ENCODE data around the gene IL4I1. TPM values are rescaled to one million over a fixed set of nuclear protein-coding genes. Genes with fewer than 3 reads are reported as not detected.

The IL4I1 gene
- total RNA-seq, 1 experiment from 2014 or later = 1.3 TPM

- ChIA-PET POLR2A (ENCODE audit: low non-redundant PET) (interaction anchor here (0.5 kb wide), 1 partner anchor 11 kb away, joined by 3 read pairs; no protein-coding TSS in a partner anchor), CTCF (interaction anchor here (0.6 kb wide), 1 partner anchor 17 kb away, joined by 3 read pairs; no protein-coding TSS in a partner anchor)
- no peaks in the 10 kb centered on the region for H3K4me1 ChIP-seq (ENCODE audit: insufficient read depth, low read length, poor library complexity, severe bottlenecking)
- H3K27me3 ChIP-seq (replicated peaks; ENCODE audit: insufficient read depth, low read depth, low read length, poor library complexity) = no peaks in the 10 kb centered on the region
- BruUV-seq (replicated peaks) = no TSS peak
- no peak overlapping the region for H3K27ac ChIP-seq (ENCODE audit: low read depth, low read length, poor library complexity, severe bottlenecking)
- intact Hi-C loops (cut with micrococcal nuclease; ENCODE audit: unreplicated experiment) = no loop called here
- TF ChIP-seq, protein P1, sequence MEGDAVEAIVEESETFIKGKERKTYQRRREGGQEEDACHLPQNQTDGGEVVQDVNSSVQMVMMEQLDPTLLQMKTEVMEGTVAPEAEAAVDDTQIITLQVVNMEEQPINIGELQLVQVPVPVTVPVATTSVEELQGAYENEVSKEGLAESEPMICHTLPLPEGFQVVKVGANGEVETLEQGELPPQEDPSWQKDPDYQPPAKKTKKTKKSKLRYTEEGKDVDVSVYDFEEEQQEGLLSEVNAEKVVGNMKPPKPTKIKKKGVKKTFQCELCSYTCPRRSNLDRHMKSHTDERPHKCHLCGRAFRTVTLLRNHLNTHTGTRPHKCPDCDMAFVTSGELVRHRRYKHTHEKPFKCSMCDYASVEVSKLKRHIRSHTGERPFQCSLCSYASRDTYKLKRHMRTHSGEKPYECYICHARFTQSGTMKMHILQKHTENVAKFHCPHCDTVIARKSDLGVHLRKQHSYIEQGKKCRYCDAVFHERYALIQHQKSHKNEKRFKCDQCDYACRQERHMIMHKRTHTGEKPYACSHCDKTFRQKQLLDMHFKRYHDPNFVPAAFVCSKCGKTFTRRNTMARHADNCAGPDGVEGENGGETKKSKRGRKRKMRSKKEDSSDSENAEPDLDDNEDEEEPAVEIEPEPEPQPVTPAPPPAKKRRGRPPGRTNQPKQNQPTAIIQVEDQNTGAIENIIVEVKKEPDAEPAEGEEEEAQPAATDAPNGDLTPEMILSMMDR (conservative IDR thresholded peaks at IDR 0.05; ENCODE audit: low read depth, low read length) = peak; percentile 50
- no peak for TF ChIP-seq EZH2 (IDR thresholded peaks at IDR 0.05; ENCODE audit: borderline replicate concordance, low read depth, low read length, poor library complexity, severe bottlenecking)
- peaks cover 48% of the 10 kb centered on the region for H3K36me3 ChIP-seq (ENCODE audit: insufficient read depth, low read length, poor library complexity, severe bottlenecking)
- no peak for DNase-seq (ENCODE audit: low spot score)
- H3K4me3 ChIP-seq (ENCODE audit: low read depth, low read length, poor library complexity, severe bottlenecking) = no peak overlapping the region
- H3K9me3 ChIP-seq (ENCODE audit: low read depth, low read length, poor library complexity, severe bottlenecking) = no peaks in the 10 kb centered on the region
These were observed 16.4 kb upstream of the IL4I1 start for GRCh38 chr19:49912965-49913685.

GRCh38 chr19:49911381-49912145 lies 14.9 kb upstream of the IL4I1 start:
- Histone ChIP-seq H3K4me1 (ENCODE audit: insufficient read depth, low read length, poor library complexity, severe bottlenecking) (no peaks in the 10 kb centered on the region), H3K27ac (ENCODE audit: low read depth, low read length, poor library complexity, severe bottlenecking) (no peak overlapping the region), H3K36me3 (ENCODE audit: insufficient read depth, low read length, poor library complexity, severe bottlenecking) (peaks cover 63% of the 10 kb centered on the region), H3K9me3 (ENCODE audit: low read depth, low read length, poor library complexity, severe bottlenecking) (no peaks in the 10 kb centered on the region), H3K27me3 (replicated peaks; ENCODE audit: insufficient read depth, low read depth, low read length, poor library complexity) (no peaks in the 10 kb centered on the region), H3K4me3 (ENCODE audit: low read depth, low read length, poor library complexity, severe bottlenecking) (no peak overlapping the region)
- DNase-seq (ENCODE audit: low spot score) = no peak
- no TSS peak for BruUV-seq (replicated peaks)
- ChIA-PET POLR2A (ENCODE audit: low non-redundant PET) (interaction anchor here (0.6 to 1.0 kb wide), 2 partner anchors 18 to 19 kb away, joined by 8 to 11 read pairs; no protein-coding TSS in a partner anchor), CTCF (no interaction called here)
- TF ChIP-seq EZH2 (IDR thresholded peaks at IDR 0.05; ENCODE audit: borderline replicate concordance, low read depth, low read length, poor library complexity, severe bottlenecking) = no peak
- TF ChIP-seq, protein P1 (conservative IDR thresholded peaks at IDR 0.05; ENCODE audit: low read depth, low read length) = no peak
- intact Hi-C loops (cut with micrococcal nuclease; ENCODE audit: unreplicated experiment) = no loop called here

GRCh38 chr19:49910179-49910578 lies 13.5 kb upstream of the IL4I1 start:
- Histone ChIP-seq H3K27ac (ENCODE audit: low read depth, low read length, poor library complexity, severe bottlenecking) (no peak overlapping the region), H3K9me3 (ENCODE audit: low read depth, low read length, poor library complexity, severe bottlenecking) (no peaks in the 10 kb centered on the region), H3K36me3 (ENCODE audit: insufficient read depth, low read length, poor library complexity, severe bottlenecking) (peaks cover 57% of the 10 kb centered on the region), H3K4me3 (ENCODE audit: low read depth, low read length, poor library complexity, severe bottlenecking) (no peak overlapping the region), H3K27me3 (replicated peaks; ENCODE audit: insufficient read depth, low read depth, low read length, poor library complexity) (no peaks in the 10 kb centered on the region), H3K4me1 (ENCODE audit: insufficient read depth, low read length, poor library complexity, severe bottlenecking) (no peaks in the 10 kb centered on the region)
- intact Hi-C loops (cut with micrococcal nuclease; ENCODE audit: unreplicated experiment) = no loop called here
- TF ChIP-seq, protein P1 (conservative IDR thresholded peaks at IDR 0.05; ENCODE audit: low read depth, low read length) = no peak
- TF ChIP-seq EZH2 (IDR thresholded peaks at IDR 0.05; ENCODE audit: borderline replicate concordance, low read depth, low read length, poor library complexity, severe bottlenecking) = no peak
- ChIA-PET POLR2A (ENCODE audit: low non-redundant PET) (no interaction called here), CTCF (interaction anchor here (0.5 kb wide), 1 partner anchor 24 kb away, joined by 3 read pairs; no protein-coding TSS in a partner anchor)
- DNase-seq (ENCODE audit: low spot score) = no peak
- BruUV-seq (replicated peaks) = no TSS peak

All from A673 (cell line).